Naive B cell (primary cell): ENCODE measurements around the gene LRRC4C. TPM values are rescaled to one million over a fixed set of nuclear protein-coding genes. Genes with fewer than 3 reads are reported as not detected.

Experiments used
- ATAC-seq, 2 donors: fragments of 150-1000 bp; cut with Tn5 transposase; 2 replicates each; pipeline ENCODE4 v1.10.0; 2021; ENCODE audit warnings: low read depth in 2 of 2, mild to moderate bottlenecking in 2 of 2, moderate library complexity in 2 of 2
- DNase-seq: peaks from one replicate; pipeline ENCODE4 v3.0.0; 2022
- H3K27ac Mint-ChIP-seq, 6 donors: one replicate each; pipeline ENCODE4 v1.8.0; 2020 to 2022; ENCODE audit warnings: mild to moderate bottlenecking in 6 of 6, mixed read lengths in 6 of 6, moderate library complexity in 5 of 6, inconsistent platforms in 2 of 6
- H3K27me3 Mint-ChIP-seq, 3 donors: one replicate each; pipeline ENCODE4 v1.8.0; 2021 to 2022; ENCODE audit warnings: mixed read lengths in 3 of 3, mild to moderate bottlenecking in 1 of 3
- H3K36me3 Mint-ChIP-seq, 2 donors: one replicate each; pipeline ENCODE4 v1.8.0; 2020 to 2022; ENCODE audit warnings: mixed read lengths in 2 of 2, inconsistent platforms in 1 of 2, mild to moderate bottlenecking in 1 of 2
- H3K4me1 Mint-ChIP-seq, 3 donors: one replicate each; pipeline ENCODE4 v1.8.0; 2020 to 2022; ENCODE audit warnings: mixed read lengths in 3 of 3, inconsistent platforms in 1 of 3, mild to moderate bottlenecking in 1 of 3, moderate library complexity in 1 of 3
- H3K4me3 Mint-ChIP-seq, 8 donors: one replicate each; pipeline ENCODE4 v1.8.0; 2020 to 2022; ENCODE audit warnings: mild to moderate bottlenecking in 8 of 8, mixed read lengths in 8 of 8, moderate library complexity in 8 of 8, inconsistent platforms in 2 of 8
- H3K9me3 Mint-ChIP-seq, 7 donors: one replicate each; pipeline ENCODE4 v1.8.0; 2020 to 2022; ENCODE audit warnings: mixed read lengths in 7 of 7, mild to moderate bottlenecking in 5 of 7, inconsistent platforms in 2 of 7, moderate library complexity in 1 of 7
- polyA plus RNA-seq, 6 donors: library from polyadenylated mRNA; unstranded; fragments of 300-500 nt; fragmentation: Illumina TruSeq; gene quantifications; one replicate each; pipeline ENCODE4 v1.2.3, GENCODE V29; 2021; ENCODE audit warnings: low read depth in 6 of 6

The LRRC4C gene
- polyA plus RNA-seq, 6 donors from 2014 or later = not detected

DNA sequence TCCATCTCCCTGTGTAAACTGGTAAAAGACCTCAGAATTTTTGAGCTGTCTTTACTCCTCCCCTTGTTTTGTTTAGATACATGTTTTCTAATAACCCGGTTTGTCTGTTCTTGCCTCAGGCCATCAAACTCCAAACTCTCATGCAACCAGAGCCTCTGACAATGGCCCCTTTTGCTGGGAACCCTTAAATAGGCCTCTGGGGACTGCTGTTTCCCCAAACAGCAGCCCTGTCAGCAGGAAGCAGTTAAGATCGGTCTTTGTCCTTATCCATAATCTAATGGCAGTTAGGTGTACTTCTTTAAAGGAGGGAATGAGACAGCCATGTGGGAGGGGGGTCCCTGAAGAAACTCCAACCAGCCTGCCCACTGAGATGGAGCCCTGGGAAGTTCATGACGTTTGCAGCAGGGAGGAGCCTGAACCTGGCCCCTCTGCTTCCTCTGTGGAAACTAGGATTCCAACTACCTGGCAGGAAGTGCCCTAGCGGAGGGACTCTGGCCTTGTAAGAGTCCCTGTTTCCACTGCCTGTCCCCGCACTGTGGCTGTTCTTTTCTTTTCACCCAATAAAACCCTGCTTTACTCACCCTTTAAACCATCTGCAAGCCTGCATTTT lies 1354.4 kb downstream of the LRRC4C start:
- ATAC-seq = no peak

DNA sequence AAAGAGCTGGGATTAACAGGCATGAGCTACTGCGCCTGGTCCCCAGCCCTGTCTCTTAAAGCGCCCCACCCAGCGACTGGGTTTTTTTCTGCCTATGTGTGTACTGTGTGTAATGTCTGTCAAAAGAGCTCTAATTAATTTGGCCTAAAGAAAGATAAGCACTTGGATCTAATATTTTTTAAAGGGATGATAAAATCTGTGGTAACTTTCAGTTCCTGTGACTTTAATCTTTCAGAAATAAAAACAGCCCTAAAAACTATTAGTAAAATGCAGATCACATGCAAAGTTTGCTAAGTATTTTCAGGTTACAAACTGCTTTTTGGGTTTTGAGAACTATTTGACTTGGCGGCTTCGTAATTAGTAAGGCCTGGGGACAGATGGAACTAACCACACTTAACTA lies 1358.7 kb downstream of the LRRC4C start:
- no peaks in the 10 kb centered on the region for H3K4me1 Mint-ChIP-seq
- no peak for DNase-seq
- H3K27ac Mint-ChIP-seq = no peak overlapping the region
- H3K9me3 Mint-ChIP-seq = peaks cover 3 to 18% (median 7%) of the 10 kb centered on the region in 7 donors
- H3K4me3 Mint-ChIP-seq = no peak overlapping the region
- ATAC-seq = no peak
- no peaks in the 10 kb centered on the region for H3K27me3 Mint-ChIP-seq
- no peaks in the 10 kb centered on the region for H3K36me3 Mint-ChIP-seq

More for the DNA sequence above, 1354.4 kb downstream of the LRRC4C start:
- no peaks in the 10 kb centered on the region for H3K36me3 Mint-ChIP-seq
- no peaks in the 10 kb centered on the region for H3K27me3 Mint-ChIP-seq
- H3K4me3 Mint-ChIP-seq = no peak overlapping the region
- H3K9me3 Mint-ChIP-seq = peaks cover 2 to 23% (median 5%) of the 10 kb centered on the region in 7 donors
- H3K27ac Mint-ChIP-seq = no peak overlapping the region
- DNase-seq = no peak
- no peaks in the 10 kb centered on the region for H3K4me1 Mint-ChIP-seq

DNA sequence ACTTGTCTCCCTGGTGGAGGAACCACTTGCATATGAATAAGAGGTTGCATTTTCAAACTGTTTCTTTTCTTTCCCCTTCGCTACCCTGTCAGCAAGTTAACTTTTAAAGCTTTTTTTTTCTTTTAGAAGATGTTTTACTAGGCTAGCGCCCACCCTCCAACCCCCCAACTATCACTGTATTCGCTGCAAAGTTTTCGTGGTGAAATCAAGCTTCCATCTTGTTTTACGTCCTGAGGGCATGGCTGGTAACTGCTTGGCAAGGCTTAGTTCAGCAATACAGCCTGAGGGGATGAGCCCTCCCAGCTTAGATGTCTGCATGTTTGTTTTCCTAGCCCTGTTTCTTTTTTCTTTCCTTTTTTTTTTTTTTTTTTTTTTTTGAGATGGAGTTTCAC lies 1359.3 kb downstream of the LRRC4C start:
- Mint-ChIP-seq H3K4me3 (no peak overlapping the region), H3K4me1 (no peaks in the 10 kb centered on the region), H3K27ac (no peak overlapping the region), H3K36me3 (no peaks in the 10 kb centered on the region), H3K9me3 (peaks cover 3 to 14% (median 5%) of the 10 kb centered on the region in 7 donors), H3K27me3 (no peaks in the 10 kb centered on the region)
- DNase-seq (no peak), ATAC-seq (no peak)

DNA sequence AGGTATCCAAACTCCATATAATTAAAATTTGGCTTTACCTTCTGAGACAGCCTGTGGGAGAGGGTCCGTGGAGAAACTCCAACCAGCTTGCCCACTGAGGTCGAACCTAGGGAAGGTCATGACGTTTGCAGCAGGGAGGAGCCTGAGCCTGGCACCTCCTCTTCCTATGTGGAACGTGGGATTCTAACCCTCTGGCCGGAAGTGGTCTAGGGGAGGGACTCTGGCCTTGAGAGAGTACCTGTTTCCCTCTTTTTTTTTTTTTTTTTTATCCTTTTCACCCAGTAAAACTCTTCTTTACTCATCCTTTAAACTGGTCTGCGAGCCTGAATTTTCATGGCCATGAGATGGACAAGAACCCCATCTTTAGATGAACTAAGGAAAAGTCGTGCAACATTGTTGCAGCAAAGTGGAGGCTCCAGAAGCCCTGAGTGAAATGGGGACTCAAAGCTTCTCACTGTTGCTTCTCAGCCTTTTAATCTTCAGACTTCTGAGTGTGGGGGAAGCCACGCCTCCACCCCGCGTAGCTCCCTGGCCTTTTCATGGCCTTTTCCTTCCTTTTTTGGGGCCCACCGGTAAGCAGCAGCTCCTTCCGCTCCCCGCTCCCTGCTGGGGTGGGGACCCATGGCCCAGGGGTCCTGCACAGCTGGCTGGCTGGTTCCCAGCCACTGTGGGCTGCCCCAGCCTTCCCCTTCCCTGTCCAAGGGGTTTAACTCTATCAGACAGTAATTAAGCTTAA lies 1359.9 kb downstream of the LRRC4C start:
- Mint-ChIP-seq H3K27me3 (no peaks in the 10 kb centered on the region), H3K4me3 (no peak overlapping the region), H3K9me3 (peaks cover 3 to 14% (median 5%) of the 10 kb centered on the region in 7 donors), H3K36me3 (no peaks in the 10 kb centered on the region), H3K4me1 (no peaks in the 10 kb centered on the region), H3K27ac (no peak overlapping the region)
- DNase-seq (no peak), ATAC-seq (no peak)

DNA sequence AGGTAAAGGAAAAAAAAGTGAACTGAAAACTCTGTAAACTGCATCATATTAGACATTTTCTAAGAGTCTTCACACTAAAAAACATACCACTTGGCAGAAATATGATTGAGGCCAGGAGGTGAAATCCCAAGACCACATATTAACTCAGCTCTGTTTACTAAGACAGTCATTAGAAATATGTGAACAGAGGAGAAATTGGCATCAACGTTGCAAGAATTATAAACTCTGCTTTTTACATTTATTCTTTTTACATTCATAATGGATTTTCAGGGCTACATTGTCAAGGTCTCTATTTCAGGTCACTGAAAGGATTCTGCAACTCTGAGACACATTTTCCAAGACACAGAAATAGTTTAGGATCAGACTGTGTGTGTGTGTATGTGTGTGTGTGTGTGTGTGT lies 1364.0 kb downstream of the LRRC4C start:
- Mint-ChIP-seq H3K36me3 (no peaks in the 10 kb centered on the region), H3K27me3 (no peaks in the 10 kb centered on the region), H3K27ac (no peak overlapping the region), H3K4me3 (no peak overlapping the region), H3K9me3 (peaks cover 0 to 4% (median 0%) of the 10 kb centered on the region in 7 donors), H3K4me1 (no peaks in the 10 kb centered on the region)
- no peak for ATAC-seq
- DNase-seq = no peak

DNA sequence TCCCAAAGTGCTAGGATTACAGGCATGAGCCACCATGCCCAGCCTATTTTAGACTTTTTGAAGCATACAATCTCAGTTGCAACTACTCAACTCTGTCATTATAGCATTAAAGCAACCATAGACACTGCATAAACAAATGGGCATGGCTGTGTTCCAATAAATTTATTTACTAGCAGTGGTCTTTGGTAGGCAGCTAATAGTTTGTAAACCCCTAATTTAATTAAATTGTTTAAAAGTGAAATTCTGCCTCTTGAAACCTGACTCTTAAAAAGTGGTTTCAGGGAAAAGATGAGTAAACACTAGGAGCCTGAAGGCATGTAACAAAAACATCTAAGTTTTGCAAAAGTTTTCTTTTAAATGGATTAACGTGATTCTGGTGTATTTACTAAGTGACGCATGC lies 1364.5 kb downstream of the LRRC4C start:
- H3K27ac Mint-ChIP-seq = no peak overlapping the region
- no peak for DNase-seq
- H3K36me3 Mint-ChIP-seq = no peaks in the 10 kb centered on the region
- ATAC-seq = no peak
- H3K4me1 Mint-ChIP-seq = no peaks in the 10 kb centered on the region
- no peak overlapping the region for H3K4me3 Mint-ChIP-seq
- peaks cover 0 to 4% (median 0%) of the 10 kb centered on the region in 7 donors for H3K9me3 Mint-ChIP-seq
- H3K27me3 Mint-ChIP-seq = no peaks in the 10 kb centered on the region

DNA sequence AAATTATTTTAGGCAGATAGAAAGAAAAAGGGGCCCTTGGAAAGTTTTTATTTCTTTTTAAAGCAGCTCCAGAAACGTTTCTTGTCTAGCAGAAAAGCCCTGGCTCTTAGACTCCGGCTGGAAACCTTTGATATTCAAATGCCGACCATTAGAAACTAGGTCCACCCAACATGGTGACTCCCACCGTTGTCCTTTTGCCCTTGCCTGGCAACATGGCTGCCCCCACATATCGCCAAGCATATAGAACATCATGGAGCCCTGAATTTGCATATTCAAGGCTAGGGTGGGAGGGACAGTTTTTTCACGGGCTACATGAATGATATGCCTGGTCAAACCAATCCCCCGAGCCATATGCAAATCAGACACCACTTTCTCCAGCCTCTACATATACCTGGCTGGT lies 1379.0 kb downstream of the LRRC4C start:
- Mint-ChIP-seq H3K36me3 (no peaks in the 10 kb centered on the region), H3K27me3 (no peaks in the 10 kb centered on the region), H3K4me3 (no peak overlapping the region), H3K4me1 (no peaks in the 10 kb centered on the region), H3K9me3 (peaks cover 0 to 15% (median 10%) of the 10 kb centered on the region in 7 donors), H3K27ac (no peak overlapping the region)
- DNase-seq = no peak
- ATAC-seq = no peak
